Esophagus muscularis mucosa (tissue), 3 donors: ENCODE data around the gene PCSK6.

Experiments
- POLR2A ChIP-seq: fragments of 450-650 bp; IDR thresholded peaks from one replicate; pipeline ENCODE4 v1.6.1; 2017; ENCODE audit warnings: antibody characterized with exemption, moderate library complexity, mild to moderate bottlenecking, low read depth
- TF ChIP-seq, protein P1 (sequence below), 3 experiments: fragments of 200-600 bp in 2 of 3; fragments of 450-650 bp in 1 of 3; sonication (generic) in 2 of 3; IDR thresholded peaks; one replicate each; pipeline ENCODE4 v1.5.1; 2017 to 2019; ENCODE audit warnings: antibody characterized with exemption in 3 of 3, mild to moderate bottlenecking in 2 of 3, moderate library complexity in 1 of 3

- no peak for TF ChIP-seq POLR2A
- TF ChIP-seq, protein P1, sequence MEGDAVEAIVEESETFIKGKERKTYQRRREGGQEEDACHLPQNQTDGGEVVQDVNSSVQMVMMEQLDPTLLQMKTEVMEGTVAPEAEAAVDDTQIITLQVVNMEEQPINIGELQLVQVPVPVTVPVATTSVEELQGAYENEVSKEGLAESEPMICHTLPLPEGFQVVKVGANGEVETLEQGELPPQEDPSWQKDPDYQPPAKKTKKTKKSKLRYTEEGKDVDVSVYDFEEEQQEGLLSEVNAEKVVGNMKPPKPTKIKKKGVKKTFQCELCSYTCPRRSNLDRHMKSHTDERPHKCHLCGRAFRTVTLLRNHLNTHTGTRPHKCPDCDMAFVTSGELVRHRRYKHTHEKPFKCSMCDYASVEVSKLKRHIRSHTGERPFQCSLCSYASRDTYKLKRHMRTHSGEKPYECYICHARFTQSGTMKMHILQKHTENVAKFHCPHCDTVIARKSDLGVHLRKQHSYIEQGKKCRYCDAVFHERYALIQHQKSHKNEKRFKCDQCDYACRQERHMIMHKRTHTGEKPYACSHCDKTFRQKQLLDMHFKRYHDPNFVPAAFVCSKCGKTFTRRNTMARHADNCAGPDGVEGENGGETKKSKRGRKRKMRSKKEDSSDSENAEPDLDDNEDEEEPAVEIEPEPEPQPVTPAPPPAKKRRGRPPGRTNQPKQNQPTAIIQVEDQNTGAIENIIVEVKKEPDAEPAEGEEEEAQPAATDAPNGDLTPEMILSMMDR (IDR thresholded peaks at IDR 0.05): no peak
These were observed 9.4 kb upstream of the PCSK6 start for GRCh38 chr15:101498717-101499480.
